B cell (primary cell): ENCODE data around the gene APMAP. TPM values are rescaled to one million over a fixed set of nuclear protein-coding genes. Genes with fewer than 3 reads are reported as not detected.

Source experiments
- ATAC-seq: fragments of 200-7000 bp; cut with Tn5 transposase; one replicate; pipeline ENCODE4 v1.10.0; 2021; ENCODE audit warnings: low read depth, mild to moderate bottlenecking, moderate number of reproducible peaks, moderate library complexity
- CTCF ChIA-PET: fragments of 350-600 bp; sonication (Branson Sonifier 250); formaldehyde crosslinking; loops from one replicate; lab custom pipeline; 2021; ENCODE audit warnings: antibody characterized with exemption, inconsistent platforms; lab: Charles Lee
- POLR2A ChIA-PET: fragments of 350-600 bp; sonication (Branson Sonifier 250); formaldehyde crosslinking; loops from one replicate; lab custom pipeline; 2021; ENCODE audit warnings: antibody characterized with exemption; lab: Charles Lee
- DNase-seq: peaks from one replicate; pipeline ENCODE4 v3.0.0; 2013
- H2AFZ ChIP-seq: 2 replicates; pipeline ENCODE4 v1.6.1; 2012; ENCODE audit warnings: mild to moderate bottlenecking, low read depth, low read length; ENCODE audit not compliant: insufficient read depth, poor library complexity, severe bottlenecking
- H3K27ac ChIP-seq, 2 donors: 1 replicate in 1 of 2; 2 replicates in 1 of 2; pipeline ENCODE4 v1.5.1; 2012 to 2013; ENCODE audit warnings: low read length in 2 of 2, mild to moderate bottlenecking in 2 of 2, moderate library complexity in 1 of 2
- H3K27me3 ChIP-seq, 4 experiments: fragments of 200-600 bp in 1 of 4; sonication (generic) in 1 of 4; replicated peaks in 1 of 4; 1 replicate in 2 of 4; 2 replicates in 2 of 4; pipeline versions ENCODE4 v1.6.1 to v1.7.0; 2013 to 2016; ENCODE audit warnings: low read length in 3 of 4, mild to moderate bottlenecking in 2 of 4, mixed read lengths in 1 of 4, moderate library complexity in 1 of 4; ENCODE audit not compliant: insufficient read depth in 4 of 4, control insufficient read depth in 3 of 4; ENCODE audit errors: control extremely low read depth in 1 of 4
- H3K36me3 ChIP-seq, 2 experiments: replicated peaks in 1 of 2; 1 replicate in 1 of 2; 2 replicates in 1 of 2; pipeline versions ENCODE4 v1.6.1 to v1.7.1; 2013; ENCODE audit warnings: low read length in 1 of 2; ENCODE audit not compliant: insufficient read depth in 2 of 2, control insufficient read depth in 1 of 2; ENCODE audit errors: control extremely low read depth in 1 of 2, extremely low read depth in 1 of 2
- H3K4me1 ChIP-seq, 2 donors: fragments of 200-600 bp in 1 of 2; sonication (generic) in 1 of 2; 1 replicate in 1 of 2; 2 replicates in 1 of 2; pipeline versions ENCODE4 v1.5.1 to v1.6.1; 2013 to 2017; ENCODE audit warnings: low read length in 2 of 2; ENCODE audit not compliant: control insufficient read depth in 2 of 2, insufficient read depth in 2 of 2
- H3K4me2 ChIP-seq: replicated peaks from 2 replicates; pipeline ENCODE3; 2012; ENCODE audit warnings: mild to moderate bottlenecking, low read depth, low read length; ENCODE audit not compliant: poor library complexity, severe bottlenecking
- H3K4me3 ChIP-seq, 5 experiments: fragments of 200-600 bp in 1 of 5; sonication (generic) in 1 of 5; 1 replicate in 3 of 5; 2 replicates in 2 of 5; pipeline versions ENCODE4 v1.5.1 to v1.7.0; 2011 to 2016; ENCODE audit warnings: low read length in 4 of 5, mild to moderate bottlenecking in 4 of 5, low read depth in 2 of 5, control low read depth in 1 of 5, moderate library complexity in 1 of 5; ENCODE audit not compliant: insufficient read depth in 1 of 5; ENCODE audit errors: control extremely low read depth in 1 of 5, extremely low read depth in 1 of 5
- H3K79me2 ChIP-seq: fragments of 200-600 bp; sonication (generic); one replicate; pipeline ENCODE4 v1.6.0; 2016; ENCODE audit warnings: low read length; ENCODE audit not compliant: control insufficient read depth, insufficient read depth
- H3K9ac ChIP-seq: fragments of 200-600 bp; sonication (generic); 2 replicates; pipeline ENCODE4 v1.6.1; 2017; ENCODE audit warnings: mild to moderate bottlenecking, low read length, moderate library complexity
- H3K9me3 ChIP-seq, 3 donors: one replicate each; pipeline versions ENCODE4 v1.6.1 to v1.7.1; 2013; ENCODE audit warnings: low read length in 2 of 3; ENCODE audit not compliant: control insufficient read depth in 2 of 3, insufficient read depth in 1 of 3; ENCODE audit errors: control extremely low read depth in 1 of 3
- H4K20me1 ChIP-seq: 2 replicates; pipeline ENCODE4 v1.6.0; 2012; ENCODE audit warnings: mild to moderate bottlenecking, low read length; ENCODE audit not compliant: insufficient read depth, control insufficient read depth, poor library complexity, severe bottlenecking
- H3K27ac Mint-ChIP-seq: one replicate; pipeline ENCODE4 v1.8.0; 2021; ENCODE audit warnings: mixed read lengths
- H3K27me3 Mint-ChIP-seq: one replicate; pipeline ENCODE4 v1.8.0; 2021; ENCODE audit warnings: mixed read lengths
- H3K4me1 Mint-ChIP-seq: one replicate; pipeline ENCODE4 v1.8.0; 2021; ENCODE audit warnings: mixed read lengths
- H3K4me3 Mint-ChIP-seq: one replicate; pipeline ENCODE4 v1.8.0; 2021; ENCODE audit warnings: mixed read lengths
- H3K9me3 Mint-ChIP-seq: one replicate; pipeline ENCODE4 v1.8.0; 2022; ENCODE audit warnings: mixed read lengths; ENCODE audit not compliant: insufficient read depth
- CTCF ChIP-seq: fragments of 200-600 bp; IDR thresholded peaks from one replicate; pipeline ENCODE4 v1.8.0; 2022; ENCODE audit warnings: antibody characterized with exemption, mild to moderate bottlenecking
- EZH2 ChIP-seq: IDR thresholded peaks from 2 replicates; pipeline ENCODE4 v1.6.1; 2012; ENCODE audit warnings: borderline replicate concordance, low read depth, mild to moderate bottlenecking, moderate library complexity, low read length; ENCODE audit not compliant: insufficient read depth, poor library complexity, severe bottlenecking
- WGBS: methylation state at CpG from one replicate; pipeline ENCODE4 v1.1.5; 2013; ENCODE audit warnings: missing lambda C conversion rate; ENCODE audit not compliant: insufficient coverage; 5-methylcytosine and 5-hydroxymethylcytosine counted together
- intact Hi-C: fragments of 100-400 bp; cut with micrococcal nuclease; formaldehyde crosslinking; loops from one replicate; pipeline ENCODE4 v1.10.0; 2022
- polyA plus RNA-seq: library from polyadenylated mRNA; depleted of rRNA; stranded (reverse); fragments of >200 nt; gene quantifications from 2 replicates; pipeline ENCODE4 v1.2.3, GENCODE V29; 2012
- total RNA-seq, 2 donors: library from RNA; stranded (reverse); fragments of 120-200 nt in 1 of 2; gene quantifications; 1 replicate in 1 of 2; 2 replicates in 1 of 2; pipeline versions ENCODE4 v1.2.3 to v1.2.4, GENCODE V29; 2013 to 2022

Gene APMAP
- total and polyA plus RNA-seq, 2 donors (not counting 1 experiment from before 2014, with no cell fraction given), result 9.1 to 28.0 TPM

- Histone ChIP-seq H3K79me2 (no peaks in the 10 kb centered on the region), H3K9me3 (peaks cover 0 to 6% (median 0%) of the 10 kb centered on the region in 3 donors), H3K36me3 (no peaks in the 10 kb centered on the region), H3K27ac (no peak overlapping the region), H3K9ac (no peak overlapping the region), H3K27me3 (peaks cover 0 to 6% (median 2%) of the 10 kb centered on the region in 4 experiments), H3K4me2 (no peak overlapping the region), H4K20me1 (no peaks in the 10 kb centered on the region), H3K4me1 (peaks cover 5 to 12% of the 10 kb centered on the region in 2 donors), H2AFZ (no peak overlapping the region), H3K4me3 (peak overlapping the region in 1 of 5 experiments; percentile 42)
- intact Hi-C loops, result no loop called here
- peaks cover 8% of the 10 kb centered on the region for H3K9me3 Mint-ChIP-seq
- no peak for DNase-seq
- TF ChIP-seq CTCF (no peak), EZH2 (no peak)
- ChIA-PET CTCF (no interaction called here), POLR2A (no interaction called here)
- peaks cover 23% of the 10 kb centered on the region for H3K27me3 Mint-ChIP-seq
- WGBS, result 93% methylated on average over 16 of the region's 16 CpGs
- ATAC-seq, result no peak
- H3K27ac Mint-ChIP-seq, result no peak overlapping the region
- H3K4me1 Mint-ChIP-seq, result peaks cover 16% of the 10 kb centered on the region
- no peak overlapping the region for H3K4me3 Mint-ChIP-seq
Measured at GRCh38 chr20:24950836-24951525, 41.6 kb downstream of the APMAP start.

DNA sequence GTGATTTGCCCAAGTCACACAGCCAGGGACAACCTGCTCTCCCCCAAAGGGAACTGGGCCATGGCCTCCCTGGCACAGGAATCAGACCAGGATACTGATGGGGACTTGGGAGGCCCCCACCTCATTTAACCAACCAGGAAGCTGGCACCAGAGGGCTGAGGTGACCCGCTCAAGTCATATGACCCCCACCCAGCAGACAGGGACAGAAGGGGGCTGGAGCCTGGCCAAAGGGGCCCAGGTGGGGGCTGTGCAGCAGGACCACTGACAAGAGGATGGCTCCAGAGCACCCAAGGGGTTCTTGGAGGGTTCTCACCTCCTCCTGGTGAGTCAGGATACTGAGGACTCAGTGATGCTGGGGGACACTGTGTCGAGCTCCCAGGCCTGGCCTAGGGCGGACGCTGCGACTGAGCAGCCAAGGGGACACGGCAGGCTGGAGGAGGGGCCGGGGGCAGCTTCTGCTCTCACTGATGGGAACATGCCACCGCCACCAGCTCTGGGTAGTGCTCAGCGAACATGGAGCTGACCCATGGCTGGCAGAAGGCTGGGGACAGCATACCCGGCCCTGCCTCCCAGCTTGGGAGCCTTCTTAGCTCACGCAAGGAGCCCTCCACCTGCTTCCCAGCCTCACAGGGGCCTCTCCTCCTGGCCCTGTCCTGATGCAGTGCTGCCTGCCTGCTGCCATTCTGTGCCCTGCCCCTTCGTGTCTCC is 42.3 kb downstream of the APMAP start:
- POLR2A ChIA-PET, result no interaction called here

More for the DNA sequence above, 42.3 kb downstream of the APMAP start:
- no peak for DNase-seq
- H3K36me3 ChIP-seq, result no peaks in the 10 kb centered on the region
- no peak overlapping the region for H3K4me2 ChIP-seq
- H3K9ac ChIP-seq, result no peak overlapping the region
- H3K9me3 ChIP-seq, result peaks cover 0 to 6% (median 0%) of the 10 kb centered on the region in 3 donors
- no peaks in the 10 kb centered on the region for H3K79me2 ChIP-seq
- ATAC-seq, result no peak
- no peak overlapping the region for H3K27ac ChIP-seq
- no peak overlapping the region for H3K4me3 Mint-ChIP-seq
- 94% methylated on average over 11 of the region's 12 CpGs for WGBS
- H3K4me3 ChIP-seq, result peak overlapping the region in 1 of 5 experiments; percentile 42
- H3K4me1 Mint-ChIP-seq, result peaks cover 12% of the 10 kb centered on the region
- H3K27ac Mint-ChIP-seq, result no peak overlapping the region
- peaks cover 28% of the 10 kb centered on the region for H3K27me3 Mint-ChIP-seq
- TF ChIP-seq CTCF (no peak), EZH2 (no peak)
- peaks cover 0 to 6% (median 2%) of the 10 kb centered on the region in 4 experiments for H3K27me3 ChIP-seq
- peaks cover 14% of the 10 kb centered on the region for H3K9me3 Mint-ChIP-seq
- CTCF ChIA-PET, result no interaction called here
- H3K4me1 ChIP-seq, result peaks cover 5 to 12% of the 10 kb centered on the region in 2 donors
- no peak overlapping the region for H2AFZ ChIP-seq
- no peaks in the 10 kb centered on the region for H4K20me1 ChIP-seq
- intact Hi-C loops, result no loop called here
